Cortex of kidney (tissue), 1 donor: ENCODE measurements around the gene XIRP2.

Experiments used
- DNase-seq: peaks from one replicate; lab custom pipeline; 2025; lab: John Stamatoyannopoulos, UW

XIRP2 gene

DNA sequence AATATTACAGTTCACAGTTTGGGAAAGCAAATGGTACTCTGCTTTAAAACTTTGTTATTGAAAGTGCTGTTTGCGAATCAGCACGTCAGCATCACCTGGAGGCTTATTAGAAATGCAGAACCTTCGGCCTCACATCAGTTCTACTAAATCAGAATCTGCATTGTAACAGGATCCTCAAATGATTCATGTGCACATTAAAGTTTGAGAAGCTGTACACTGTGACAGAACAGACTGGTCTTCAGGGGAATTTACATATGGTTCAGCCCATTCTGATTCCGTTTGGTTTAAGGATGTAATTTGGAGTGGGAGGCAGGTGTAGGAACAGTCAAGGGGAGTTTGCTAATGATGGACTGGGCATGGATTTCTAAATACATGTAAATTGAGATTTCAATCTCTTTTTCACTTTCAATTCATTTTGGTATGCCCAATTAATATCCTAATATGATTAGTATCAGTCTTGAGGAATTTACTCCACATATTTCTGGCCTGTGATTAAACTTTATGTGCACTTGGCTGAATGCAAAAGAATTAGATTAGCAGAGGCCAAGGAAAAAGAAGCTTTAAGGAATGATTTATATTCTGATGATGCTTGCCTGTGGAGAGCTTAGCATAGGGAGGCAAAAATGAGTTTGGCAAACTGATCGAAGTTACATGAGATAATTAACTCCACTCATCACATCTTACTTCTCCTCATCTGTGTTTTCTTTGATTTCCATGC, 248.8 kb downstream of the XIRP2 start:
- DNase-seq = no peak

DNA sequence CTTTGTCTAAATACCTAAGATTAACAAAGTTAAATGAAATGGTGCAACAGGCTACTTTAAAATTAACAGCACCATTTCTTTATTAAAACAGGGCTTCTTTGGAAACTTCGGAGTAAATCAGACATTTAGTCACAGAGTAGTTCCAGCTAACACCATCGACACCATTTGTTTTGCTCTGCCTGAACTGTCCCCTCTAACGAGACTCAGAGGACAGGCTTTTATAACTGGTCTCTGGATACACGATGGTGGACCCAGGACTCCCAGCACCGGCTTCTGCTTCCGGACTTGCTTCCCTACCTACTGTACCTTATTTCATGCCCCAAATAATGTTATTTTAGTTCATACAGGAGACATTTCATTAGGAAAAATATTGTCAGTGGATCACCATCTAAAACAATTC, 252.1 kb downstream of the XIRP2 start:
- no peak for DNase-seq

DNA sequence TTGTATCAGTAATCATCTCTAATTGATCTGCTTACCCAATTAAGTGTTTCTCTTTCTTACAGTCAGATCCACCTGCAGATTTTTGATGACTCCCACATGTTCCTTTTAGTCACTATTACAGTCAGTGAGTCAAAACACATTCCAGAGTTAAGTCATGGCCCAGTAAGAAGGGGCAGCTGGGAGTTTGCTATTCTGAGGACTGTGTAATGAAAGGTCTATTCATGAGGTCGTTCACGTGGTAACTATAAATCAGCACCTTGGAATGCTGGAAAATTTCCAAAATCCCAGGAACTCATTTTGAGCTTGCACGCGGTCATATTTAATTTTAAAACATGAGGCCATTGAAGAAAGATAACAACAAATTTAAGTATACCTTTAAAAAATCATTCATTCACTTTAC, 252.5 kb downstream of the XIRP2 start:
- no peak for DNase-seq

DNA sequence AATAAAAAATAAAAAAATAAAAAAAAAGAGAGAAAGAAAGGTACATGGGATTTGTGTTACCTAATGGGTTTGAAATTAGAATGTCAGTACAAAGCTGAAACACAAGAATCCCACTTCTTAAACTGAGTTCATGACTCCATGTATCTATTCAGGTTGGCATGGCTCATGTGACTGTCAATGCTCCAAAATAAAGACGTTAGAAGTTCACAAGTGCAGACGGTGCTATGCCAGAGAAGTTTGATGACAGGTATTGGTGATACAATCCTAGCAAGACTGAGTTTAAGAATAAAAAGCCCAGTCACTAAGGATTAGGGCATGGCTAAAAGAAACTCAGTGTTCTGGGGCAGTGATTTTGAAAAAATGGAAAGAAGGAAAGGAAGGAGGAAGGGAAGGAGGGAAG, 254.3 kb downstream of the XIRP2 start:
- DNase-seq = no peak

DNA sequence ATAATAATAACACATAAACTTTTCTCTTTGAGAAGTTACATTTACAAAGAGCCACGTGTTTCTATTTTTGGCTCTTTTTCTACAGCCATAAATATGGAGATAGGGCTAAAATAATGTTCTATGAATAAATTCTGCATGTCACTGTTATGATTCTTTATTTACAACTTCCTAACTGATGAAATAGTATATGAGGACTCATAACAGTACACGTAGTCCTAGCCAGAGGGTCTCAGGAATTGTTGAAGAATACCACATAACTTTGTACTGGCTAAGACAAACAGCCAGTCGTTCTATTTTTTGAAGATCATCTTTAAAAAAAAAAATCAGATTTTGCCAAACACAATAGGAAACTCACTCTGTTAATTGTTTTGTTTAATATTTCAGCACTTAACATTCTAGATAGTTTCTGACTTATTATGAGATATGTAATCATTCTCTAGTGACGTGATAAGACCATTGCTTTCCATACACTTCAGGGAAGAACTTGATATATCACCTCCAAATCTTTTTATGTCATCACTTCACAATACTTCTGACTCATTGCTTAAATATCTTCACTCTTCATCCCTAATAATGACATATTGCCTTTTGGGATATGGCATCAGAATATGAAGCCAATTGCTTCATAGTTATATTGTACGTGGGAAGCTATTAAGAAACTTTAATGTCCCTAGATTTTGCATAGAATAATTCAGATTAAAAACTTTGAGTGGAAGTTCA, 256.1 kb downstream of the XIRP2 start:
- DNase-seq = no peak

DNA sequence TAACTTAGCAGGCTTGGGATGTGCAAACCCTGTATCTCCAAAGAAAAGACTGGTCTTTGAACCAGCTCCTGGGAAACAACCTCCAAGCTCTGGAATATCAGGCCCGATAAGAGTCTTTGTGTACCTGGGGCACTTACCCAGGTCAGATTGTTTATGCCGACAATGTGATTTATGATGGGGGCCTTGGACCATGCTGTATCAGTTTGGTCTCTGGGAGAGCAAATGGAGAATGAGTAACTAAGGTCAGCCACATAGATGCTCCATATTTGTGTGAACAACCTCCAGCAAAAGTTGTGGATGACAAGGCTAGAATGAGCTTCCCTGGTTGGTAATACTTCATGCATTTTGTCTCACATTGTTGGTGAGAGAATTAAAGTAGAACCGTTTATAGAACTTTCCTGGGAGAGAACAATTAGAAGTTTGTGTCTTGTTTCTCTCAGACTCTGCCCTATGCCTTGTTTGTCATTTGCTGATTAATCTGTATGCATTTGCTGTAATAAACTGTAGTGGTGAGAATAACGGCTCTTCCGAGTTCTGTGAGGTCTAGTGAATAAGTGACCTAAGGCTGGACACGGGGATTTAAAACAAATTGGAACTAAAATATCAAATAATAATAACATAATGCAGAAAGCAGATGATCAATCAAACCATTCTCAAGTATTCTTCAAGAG, 259.1 kb downstream of the XIRP2 start:
- no peak for DNase-seq

DNA sequence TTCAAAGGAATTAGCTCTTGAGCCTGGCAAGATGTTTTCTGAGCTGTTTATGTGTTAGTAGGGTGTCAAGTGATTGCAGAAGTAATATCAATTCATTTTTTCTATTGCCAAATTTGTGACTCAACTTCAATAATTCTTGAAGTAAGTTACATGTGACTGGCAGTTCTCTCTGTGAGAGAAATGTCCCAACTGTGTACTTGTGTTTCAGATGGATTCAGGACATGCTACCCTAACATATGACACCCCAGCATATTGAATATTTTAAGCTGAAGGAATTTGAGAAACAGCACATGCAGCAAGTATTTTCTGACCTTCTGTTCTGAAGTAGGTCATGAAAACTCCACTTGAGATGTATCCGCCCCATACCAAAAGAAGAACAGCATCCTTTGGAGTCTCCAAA, 263.6 kb downstream of the XIRP2 start:
- no peak for DNase-seq

DNA sequence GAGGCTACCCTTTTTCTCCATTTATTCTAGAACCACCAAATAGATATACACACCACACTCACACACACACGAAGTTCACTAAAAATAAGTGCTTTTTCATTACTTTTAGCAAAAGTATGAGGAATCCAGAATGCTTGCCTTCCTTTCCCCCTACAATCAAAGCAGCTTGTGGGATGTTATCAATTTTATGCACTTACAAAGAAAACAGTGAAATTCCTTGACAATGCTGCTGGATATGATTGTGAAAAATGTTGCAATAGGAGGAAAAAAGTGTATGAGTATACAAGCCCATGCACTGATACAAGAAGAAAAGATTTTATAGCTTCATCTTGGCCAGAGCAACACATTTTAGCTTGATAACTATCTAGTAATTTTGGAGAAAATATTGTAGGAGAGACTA, 269.2 kb downstream of the XIRP2 start:
- no peak for DNase-seq

DNA sequence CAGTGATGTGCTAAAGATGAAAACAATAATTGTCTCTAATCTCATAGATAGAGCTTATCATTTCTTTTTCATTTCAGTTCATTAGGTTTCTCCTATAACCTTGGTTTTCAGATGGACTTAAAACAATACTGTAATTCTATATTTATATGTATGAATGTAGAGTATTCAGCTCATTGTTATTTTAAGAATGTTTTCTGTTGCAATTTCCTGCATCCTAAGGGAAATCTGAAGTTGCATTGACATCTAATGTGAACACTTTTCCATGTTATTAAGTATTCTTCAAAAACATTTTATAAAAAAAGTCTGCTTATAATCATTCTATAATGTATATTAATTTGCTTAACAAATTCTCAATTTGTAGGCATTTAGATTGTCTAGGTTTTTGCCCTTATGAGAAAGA, 288.9 kb downstream of the XIRP2 start:
- DNase-seq = no peak

DNA sequence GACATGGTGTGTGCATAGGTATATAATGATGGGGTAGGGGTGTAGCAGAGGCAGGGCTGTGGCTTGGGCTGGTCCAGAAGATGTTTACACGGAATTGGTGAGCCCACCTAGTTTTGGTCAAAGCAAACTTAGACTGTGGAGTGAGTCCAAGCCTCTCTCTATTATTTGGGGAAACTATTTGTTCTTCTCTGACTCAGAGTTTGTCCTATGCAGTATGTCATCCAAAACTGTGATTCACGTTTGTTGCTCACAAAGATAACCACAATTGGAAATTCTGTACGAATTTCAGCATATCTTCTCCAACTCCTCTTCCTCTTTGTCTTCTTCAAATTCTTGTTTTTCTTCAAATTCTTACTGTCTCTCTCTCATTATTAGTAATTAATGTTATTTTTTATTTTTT, 292.9 kb downstream of the XIRP2 start:
- no peak for DNase-seq

DNA sequence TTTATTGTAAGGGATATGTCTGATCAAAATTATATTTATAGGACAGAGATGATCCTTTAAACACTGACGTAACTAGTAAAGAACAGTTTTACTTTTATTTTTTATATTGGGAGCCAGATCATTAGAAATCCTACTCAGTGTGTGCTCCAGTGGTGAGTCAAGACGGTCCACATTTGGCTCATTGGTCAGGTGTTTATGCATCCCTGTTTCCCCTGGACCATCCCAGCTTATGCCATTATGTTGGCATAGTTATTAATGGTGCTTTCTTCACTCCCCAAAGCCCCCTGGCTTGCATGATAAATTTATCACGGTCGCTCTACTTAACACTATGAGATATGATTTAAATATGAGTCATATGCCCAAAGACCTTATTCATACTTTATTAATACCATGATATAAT, 293.4 kb downstream of the XIRP2 start:
- no peak for DNase-seq

DNA sequence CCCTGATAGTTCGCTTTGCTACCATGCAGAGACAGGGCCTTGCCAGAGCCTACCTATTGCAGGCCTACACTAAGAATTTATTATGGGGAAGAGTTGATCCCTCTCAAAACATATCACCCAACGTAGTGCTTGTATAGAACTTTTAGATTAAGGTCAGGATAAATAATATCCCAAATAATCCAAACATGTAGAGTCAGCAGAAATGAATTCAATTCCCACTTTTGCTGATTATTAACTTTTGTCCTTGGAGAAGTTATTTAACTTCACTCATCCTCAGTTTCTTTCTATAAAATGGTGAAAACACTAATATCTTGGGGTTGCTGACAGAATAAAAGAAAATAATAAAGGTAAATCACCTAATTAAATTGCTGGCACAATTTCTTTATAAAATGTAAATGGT, 294.1 kb downstream of the XIRP2 start:
- no peak for DNase-seq

DNA sequence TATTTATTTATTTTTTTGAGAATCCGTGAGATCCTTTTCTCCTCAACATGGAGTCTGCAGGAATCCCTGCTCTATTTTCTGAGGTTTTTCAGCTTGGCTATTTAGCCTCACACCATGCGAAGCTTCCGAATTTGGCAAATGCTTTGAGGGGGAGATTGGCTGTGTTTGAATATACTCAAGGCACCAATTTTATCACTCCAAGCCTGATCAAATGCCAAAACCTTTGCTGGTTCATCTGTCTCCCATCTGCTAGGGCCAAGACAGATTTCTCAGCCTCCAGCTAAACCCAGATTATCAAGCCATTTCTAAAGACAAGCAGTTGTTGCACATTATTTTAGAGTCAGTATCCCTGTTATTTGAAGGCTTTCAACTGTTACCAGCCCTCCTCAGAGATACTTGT, 295.7 kb downstream of the XIRP2 start:
- DNase-seq = no peak

DNA sequence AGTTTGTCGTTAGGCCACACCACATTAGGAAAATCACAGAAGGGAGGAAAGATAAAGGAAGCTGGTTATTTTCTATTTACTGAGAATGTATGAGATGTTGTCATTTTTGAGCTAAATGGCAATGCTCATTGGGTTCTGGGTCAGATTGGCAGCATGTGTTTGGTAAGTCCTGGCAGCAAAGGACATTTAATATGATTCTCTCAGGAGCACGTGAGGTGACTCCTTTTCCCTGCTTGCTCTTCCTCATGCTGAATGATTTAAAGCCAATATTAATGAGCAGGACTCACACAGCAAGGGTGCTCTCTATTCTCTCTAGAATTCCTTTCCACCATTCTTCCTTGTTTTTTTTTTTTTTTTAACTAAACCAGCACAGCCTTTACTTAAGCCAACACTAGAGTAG, 298.2 kb downstream of the XIRP2 start:
- DNase-seq = no peak

DNA sequence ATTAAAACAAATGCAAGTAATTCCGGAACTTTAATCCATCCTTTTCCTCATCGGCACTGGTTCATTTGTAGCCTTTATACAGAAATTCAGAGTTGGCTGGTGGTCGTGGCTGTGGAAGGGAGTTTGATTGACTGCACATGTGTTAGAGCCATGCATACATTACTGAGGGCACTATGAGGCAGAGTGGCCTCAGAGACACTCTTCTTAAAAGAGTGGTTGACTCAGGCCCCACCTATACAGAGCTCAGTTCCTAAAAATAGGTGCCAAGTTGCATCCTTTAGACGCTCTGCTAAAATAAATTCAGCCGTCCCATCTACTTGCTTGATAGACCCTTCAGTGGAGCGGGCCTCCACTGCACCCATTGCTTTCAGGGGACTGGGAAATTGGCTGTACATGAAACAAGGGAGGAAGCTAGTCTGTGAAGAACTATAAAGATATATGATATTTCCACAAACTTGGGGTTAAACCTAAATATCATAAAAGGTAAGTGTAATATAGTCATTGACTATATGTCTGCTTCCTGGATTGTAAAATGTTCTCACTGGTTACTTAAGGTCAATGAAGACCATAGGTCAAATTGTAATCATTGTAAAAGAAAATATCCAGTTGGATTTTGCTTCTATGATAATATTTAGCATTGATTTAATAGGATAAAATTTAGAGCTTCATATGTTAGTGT, 298.9 kb downstream of the XIRP2 start:
- DNase-seq = no peak

DNA sequence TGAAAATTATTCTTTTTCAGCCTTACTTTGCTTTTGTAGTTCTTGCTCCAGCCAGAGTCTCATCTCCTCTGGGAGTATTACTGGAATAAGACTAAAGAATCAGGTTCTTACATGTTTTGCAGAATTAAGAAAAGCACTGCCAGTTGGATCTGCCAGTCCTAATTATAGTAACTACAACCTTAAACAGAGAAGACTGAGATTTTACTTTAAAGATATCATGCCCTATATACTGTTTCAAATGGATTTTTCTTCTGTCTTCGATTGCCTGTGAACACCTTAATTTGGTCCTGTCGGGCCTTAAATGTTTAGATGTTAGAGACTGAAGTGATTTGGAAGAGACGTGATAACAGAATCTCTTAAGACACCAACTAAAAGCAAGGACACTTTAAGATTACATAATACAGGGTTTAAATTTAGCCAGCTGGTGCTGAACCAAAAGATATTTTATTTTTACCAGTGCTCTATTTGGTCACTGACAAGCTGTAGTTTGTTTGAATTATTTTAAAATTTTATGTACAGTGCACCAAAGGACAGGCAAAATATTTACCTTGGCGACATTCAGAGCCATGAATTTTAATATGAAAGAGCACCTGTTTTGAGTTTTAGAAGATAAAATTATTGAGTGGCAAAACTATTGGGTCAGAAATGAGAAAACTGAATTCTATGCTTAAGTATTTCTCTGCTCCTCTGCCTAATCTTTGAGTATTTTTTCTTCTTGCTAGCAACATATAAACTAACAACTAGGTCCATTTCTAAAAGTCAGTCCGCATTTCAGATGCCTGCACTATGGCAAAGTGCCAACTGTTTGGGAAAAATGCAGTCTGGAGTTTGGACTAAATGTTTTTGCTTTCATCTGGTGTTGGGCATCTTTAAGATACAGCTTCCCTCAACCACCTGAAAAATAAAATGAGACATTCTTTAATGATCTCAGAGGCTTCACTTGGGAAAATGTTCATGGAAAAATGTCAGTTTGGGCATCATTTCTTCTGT, 300.0 kb downstream of the XIRP2 start:
- no peak for DNase-seq

DNA sequence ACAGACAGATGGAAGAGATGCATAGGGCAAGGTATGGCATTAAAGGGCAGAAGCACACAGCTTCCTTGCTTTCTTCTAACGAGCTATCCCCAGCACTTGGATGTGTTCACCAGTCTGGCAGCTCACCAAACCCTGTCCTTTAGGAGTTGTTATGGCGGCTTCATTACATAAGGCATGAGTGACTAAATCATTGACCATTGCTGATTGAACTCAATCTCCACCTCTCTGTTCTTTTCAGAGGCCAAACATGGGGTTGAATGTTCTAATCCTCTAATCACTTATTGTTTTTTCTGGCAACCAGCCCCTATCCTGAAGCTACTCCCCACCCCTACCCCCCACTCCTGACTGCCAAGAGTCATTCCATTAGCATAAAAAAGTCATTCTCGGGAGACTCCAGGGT, 301.8 kb downstream of the XIRP2 start:
- no peak for DNase-seq

DNA sequence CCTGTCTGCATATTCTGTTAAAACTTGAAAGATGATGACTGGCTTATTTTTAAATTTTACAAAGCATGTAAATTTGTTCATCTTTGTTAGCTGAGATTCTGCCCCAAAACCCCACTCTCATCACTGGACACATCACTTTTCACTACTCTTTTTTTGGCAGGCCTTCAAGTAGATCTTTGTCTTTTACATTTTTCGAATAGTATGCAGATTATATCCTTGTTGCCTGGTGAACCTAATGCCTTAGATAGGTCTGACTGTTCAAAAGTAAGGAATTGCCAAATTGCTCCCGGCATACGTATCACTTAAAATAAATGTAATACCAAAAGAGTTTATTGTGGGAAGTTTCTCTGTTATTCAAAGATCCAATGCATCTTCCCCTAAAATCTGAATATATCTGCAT, 303.3 kb downstream of the XIRP2 start:
- DNase-seq = no peak

DNA sequence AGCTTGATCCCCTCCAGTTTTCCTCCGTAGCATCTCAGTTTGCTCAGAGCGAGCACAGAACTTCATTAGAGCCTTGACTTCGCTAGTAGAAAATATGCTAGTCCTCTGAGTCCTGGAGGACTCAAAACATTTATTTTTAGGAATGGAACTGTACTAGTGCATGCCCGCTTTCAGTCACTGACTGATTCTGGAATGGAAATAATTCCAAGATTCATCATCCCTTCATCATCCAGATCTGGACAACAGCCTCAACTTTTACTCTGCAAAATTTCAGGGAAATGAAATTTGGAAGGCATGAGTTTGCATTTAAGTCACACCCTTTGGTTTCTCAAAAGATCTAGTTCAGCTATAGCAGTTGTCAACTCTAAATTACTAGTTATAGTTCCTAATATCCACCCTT, 304.6 kb downstream of the XIRP2 start:
- no peak for DNase-seq

DNA sequence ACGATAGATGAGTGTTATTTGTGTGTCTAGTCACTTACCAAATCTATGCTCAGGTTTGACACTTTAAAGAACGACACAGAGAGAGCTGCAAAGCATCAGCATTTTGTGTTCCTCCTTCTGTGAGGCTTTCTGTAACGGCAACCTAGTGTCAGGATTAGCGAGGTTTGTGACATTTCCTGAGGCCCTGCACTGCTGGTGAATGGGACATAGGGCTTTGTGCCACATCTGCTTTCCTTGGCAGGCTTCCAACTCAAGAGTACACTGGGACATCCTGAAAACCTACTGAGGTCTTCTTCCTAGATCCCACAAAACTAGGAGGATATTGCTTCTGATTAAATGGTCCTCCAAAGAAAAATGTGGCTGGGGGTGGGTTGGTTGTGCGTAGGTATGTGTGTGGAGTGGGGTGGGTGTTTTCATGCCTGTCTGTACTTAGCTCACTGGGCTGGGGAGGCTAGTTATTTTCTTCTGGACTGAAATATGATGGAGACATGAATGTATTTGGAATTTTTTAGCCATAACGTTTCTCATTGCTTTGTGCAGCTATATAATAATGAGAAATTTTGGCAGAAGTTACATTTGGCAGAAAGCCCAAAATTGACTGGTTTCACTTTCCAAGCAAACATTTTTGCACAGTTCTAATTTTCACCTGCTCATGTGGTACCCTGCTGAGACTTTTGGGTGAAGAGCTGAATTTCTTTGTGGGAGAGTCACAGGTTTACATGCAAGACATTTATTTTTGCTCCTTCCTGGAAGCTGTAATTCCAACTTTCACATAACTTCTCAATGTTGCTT, 308.4 kb downstream of the XIRP2 start:
- no peak for DNase-seq

DNA sequence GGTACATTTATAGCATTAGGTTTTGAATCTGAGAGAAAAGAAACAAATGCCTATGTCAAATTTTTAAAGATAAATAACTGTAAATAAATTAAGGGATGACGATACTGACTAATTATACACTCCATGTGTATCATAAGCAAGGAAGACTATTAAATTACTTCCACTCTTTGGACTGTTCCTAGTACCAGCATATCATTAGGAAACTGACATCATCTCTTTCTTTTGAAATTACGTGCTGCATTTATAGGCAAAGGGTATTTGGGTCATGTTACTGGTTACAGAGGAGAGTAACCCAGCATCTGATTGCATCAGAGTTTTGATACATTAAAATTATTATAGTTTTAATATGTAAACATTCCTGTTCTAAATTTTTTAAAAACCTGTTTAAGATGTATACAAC, 309.7 kb downstream of the XIRP2 start:
- no peak for DNase-seq
